Stimulated activated CD4-positive, alpha-beta T cell treated with anti-CD3 and anti-CD28 coated beads, TNF-alpha, amount 100 ng/mL, for 1 hour (primary cell): ENCODE results near the gene GRB14.
"Not testable (repeated sequence)": the region's sequence is repeated elsewhere in the genome, so short reads cannot be mapped to it uniquely, and the experiment has no call there.

Experiments
- DNase-seq, 3 donors: peaks; one replicate each; pipeline ENCODE4 v3.0.0-alpha.2; 2020; ENCODE audit warnings: low read depth in 3 of 3, low spot score in 1 of 3

Gene GRB14

DNA sequence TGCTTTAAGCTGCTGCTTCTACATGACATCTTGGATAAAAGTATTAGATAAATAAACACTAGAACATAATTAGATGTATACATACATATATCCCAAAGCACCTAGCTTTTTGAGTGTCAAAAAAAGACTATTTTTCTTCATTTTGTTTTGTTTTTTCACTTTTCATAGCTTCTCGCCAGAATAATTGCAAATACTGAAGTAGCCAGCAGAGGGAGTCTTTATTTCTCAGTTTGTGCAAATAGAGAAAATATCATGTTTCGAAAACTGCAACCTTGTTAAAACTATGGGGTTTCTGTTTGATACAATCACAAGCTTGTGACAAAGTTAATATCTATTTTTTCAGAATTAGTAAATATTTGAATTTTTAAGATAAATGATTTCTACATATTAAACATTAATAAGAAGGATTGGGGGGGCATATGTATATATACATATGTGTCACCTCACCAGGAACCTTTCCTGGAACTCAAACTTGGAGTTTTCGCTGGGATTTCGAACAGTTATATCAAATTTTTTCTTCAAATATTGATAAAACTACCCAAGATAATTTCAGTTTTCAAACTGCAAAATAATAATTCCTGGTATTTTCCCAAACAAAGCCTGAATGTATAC lies 61.0 kb downstream of the GRB14 start:
- no peak for DNase-seq

DNA sequence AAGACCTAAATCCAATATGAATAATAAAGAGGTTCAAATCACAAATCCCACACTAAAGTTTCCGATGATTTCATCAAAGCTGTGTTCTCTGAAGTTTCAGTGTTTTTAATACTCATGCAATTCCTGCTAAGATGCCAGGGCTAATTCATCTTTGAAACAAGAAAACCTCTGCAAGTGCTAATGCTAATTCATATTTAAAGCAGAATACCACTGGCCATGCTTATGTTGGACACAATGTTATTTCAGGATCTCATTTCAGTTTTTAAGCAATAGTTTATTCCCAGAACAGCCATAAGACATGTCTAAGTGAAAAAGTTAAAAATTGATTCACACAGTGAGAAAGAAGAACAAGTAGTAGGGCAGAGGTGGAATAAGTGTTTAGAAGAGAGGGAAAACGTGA lies 62.8 kb downstream of the GRB14 start:
- DNase-seq = no peak

GRCh38 chr2:164554487-164554886 lies 66.8 kb downstream of the GRB14 start:
- no peak for DNase-seq

DNA sequence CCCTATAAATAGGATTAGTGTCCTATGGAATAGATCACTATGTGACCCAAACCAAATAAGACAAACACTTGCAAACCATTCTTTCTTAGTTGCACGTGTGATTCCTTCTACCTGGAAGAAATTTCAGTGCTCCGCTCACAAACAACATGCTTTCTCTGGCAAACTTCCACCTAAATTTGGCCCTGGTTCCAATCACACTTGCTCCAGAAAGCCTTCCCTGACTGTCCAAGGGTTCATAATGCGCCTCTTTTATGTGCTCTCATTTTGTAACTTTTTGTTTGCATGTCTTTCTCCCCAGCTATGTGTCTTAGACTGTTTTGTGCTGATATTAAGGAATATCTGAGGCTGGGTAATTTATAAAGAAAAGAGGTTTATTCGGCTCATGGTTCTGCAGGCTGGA lies 69.8 kb downstream of the GRB14 start:
- no peak for DNase-seq

- DNase-seq = not testable (repeated sequence)
These were observed 71.6 kb downstream of the GRB14 start for GRCh38 chr2:164549705-164550104.

GRCh38 chr2:164545484-164545883 lies 75.8 kb downstream of the GRB14 start:
- no peak for DNase-seq

DNA sequence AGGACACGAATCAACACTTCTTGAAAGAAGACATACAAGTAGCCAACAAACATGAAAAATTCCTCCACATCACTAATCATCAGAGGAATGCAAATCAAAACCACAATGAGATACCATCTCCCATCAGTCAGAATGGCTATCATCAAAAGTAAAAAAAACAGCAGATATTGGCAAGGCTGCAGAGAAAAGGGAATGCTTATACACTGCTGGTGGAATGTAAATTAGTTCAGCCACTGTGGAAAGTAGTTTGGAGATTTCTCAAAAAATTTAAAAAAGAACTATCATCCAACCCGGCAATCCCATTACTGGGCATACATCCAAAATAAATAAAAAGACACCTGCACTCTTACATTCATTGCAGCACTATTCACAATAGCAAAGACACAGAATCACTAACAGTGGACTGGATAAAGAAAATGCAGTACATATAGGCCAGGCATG lies 78.7 kb downstream of the GRB14 start:
- DNase-seq = no peak

GRCh38 chr2:164538240-164538866 lies 82.9 kb downstream of the GRB14 start:
- no peak for DNase-seq

GRCh38 chr2:164535280-164536025 lies 85.8 kb downstream of the GRB14 start:
- DNase-seq = no peak

DNA sequence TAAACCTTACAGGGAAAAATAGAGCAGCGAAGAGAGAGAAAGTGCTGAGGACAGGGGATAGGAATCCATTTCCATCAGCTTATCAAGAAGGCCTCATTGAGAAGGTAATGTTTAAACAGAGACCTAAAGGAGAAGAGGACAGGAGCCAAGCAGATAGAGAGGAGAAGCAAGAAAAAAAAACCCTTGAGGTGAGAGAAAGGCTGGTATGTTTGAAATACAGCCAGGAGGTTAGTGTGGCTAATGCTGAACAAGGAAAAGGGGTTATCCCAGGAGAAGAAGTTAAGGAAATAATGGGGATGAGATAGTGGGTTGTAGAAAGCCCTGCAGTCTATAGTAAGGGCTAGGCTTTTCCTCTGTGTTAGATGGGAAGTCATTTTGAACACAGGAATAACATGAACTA lies 90.8 kb downstream of the GRB14 start:
- no peak for DNase-seq

DNA sequence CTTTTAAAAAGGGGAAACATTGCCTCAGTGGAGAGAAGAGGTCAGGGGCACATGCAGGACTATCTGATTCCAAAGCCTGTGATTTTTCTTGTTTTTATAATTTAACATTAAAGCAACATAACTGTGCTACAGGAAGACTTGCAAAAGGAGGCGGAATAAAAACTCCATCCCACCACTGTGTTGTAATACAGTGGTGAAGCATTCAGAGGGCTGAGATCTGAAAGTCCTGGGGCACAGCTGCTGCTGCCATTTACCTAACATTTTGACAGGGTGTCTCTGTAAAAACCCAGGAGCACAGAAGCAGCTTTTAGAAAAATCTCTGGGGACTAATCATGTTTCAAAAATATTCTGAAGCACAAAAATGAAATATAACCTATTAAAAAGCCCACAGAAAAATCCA lies 97.6 kb downstream of the GRB14 start:
- DNase-seq = no peak

- no peak for DNase-seq
These were observed 98.3 kb downstream of the GRB14 start for GRCh38 chr2:164523009-164523408.

DNA sequence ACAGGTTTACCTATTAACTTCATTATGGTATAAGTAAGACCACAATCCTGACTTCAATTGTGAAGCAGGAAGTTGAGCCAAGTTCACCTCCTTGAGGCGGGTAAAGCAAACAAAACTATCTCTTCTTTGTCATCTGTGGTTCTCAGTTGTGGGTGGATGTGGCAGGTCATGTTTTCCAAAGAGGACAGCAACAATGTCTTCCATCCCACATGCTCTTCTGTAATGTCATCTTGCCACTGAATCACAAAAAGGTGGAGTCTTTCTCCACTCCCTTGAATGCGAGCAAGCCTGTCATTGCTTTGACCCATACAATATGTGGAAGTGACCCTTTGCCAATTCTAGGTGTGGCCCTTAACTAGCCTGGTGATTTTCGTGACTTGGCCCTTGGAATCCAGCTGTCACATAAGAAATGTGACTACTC lies 98.7 kb downstream of the GRB14 start:
- no peak for DNase-seq

GRCh38 chr2:164515734-164516133 lies 105.5 kb downstream of the GRB14 start:
- no peak for DNase-seq

GRCh38 chr2:164515030-164515429 lies 106.3 kb downstream of the GRB14 start:
- DNase-seq = no peak

- no peak for DNase-seq
These were observed 106.8 kb downstream of the GRB14 start for GRCh38 chr2:164514491-164514890.

- no peak for DNase-seq
These were observed 108.4 kb downstream of the GRB14 start for GRCh38 chr2:164512871-164513270.

DNA sequence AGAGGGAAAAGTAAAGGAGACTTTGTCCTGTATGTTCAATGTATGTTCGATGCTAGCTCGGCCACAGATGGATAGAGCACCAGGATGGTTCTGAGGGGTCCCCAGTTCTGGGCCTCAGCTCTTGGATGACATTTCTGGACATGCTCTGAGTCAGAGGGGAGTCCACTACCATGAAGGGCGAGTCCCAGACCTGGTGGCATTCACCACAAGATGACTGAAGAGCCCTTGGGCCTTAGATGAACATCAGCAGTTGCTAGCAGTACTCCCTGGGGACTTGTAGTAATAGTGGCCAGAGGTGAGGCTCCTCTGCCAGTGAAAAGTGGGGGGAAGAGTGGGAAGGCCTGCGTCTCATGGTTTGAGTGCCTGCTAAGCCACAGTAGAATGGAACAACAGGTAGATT lies 109.5 kb downstream of the GRB14 start:
- no peak for DNase-seq

GRCh38 chr2:164510895-164511294 lies 110.4 kb downstream of the GRB14 start:
- no peak for DNase-seq

DNA sequence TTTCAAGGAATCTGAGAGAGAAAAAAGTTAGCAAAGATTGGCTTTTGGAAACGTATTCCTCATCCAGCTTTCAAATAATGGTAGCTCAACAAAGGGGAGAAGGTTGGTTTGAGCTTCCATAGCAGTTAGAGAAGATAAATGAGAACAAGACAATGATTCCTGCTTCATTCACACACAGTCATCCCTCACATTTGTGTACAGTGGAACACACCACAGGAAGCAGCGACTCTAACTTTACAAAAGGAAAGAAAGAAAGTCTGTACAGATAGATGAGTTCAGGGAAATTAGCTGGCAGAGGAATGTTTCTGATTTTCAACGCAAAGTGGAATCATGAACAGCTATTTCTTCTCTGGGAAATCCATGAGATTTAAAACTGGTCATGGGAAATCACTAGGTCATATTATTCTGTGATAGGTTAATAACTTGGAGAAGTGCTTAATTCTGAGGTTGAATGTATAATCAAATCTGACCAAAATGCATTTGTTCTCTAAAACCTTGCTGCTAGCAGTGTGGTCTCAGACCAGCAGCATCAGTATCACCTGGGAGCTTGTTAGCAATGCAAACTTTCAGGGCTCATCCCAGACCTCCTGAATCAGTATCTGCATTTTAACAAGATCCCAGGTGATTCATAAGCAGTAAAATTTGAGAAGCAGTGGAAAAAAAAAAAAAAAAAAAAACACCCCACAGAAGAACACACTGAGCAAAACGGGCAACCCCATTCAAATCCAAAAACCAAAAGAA lies 112.0 kb downstream of the GRB14 start:
- no peak for DNase-seq

DNA sequence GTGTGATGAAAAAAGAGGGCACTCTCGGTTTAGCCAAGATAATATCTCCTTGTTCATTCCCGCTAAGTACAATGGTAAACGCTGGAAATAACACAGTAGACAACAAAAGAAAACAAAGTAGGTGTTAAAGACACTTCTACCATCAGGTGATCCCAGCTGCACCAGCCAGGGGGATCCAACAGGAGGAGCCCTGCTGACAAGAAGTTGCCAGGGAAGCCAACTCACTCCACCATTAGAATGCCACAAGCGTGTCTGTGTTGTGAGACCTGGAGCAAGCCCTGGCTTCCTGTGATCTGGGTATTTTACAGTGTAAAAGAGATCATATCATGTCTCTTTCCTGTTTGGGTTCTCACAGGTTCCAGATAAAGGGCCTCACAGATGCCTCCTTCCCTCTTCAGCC lies 117.0 kb downstream of the GRB14 start:
- DNase-seq = no peak

DNA sequence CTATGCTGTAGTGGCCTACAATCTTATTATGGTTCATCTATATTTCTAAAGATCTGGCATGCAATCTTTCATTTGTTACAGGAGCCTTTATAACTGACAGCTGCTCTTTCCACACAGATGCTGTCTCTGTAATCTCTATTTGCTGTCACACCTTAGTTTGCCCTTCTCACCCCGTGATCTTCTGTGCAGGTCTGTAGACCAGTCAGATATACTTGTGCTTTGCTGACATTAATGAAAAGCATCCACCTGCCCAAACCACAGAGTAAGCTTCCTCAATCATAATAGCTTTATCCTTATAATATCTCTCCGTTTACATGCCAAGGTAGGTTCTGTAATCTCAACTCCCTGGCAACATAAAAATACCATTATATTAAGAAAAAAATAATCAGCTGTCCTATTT lies 122.4 kb downstream of the GRB14 start:
- no peak for DNase-seq
